ENCODE measurements around the gene DPP10.

DPP10 gene

DNA sequence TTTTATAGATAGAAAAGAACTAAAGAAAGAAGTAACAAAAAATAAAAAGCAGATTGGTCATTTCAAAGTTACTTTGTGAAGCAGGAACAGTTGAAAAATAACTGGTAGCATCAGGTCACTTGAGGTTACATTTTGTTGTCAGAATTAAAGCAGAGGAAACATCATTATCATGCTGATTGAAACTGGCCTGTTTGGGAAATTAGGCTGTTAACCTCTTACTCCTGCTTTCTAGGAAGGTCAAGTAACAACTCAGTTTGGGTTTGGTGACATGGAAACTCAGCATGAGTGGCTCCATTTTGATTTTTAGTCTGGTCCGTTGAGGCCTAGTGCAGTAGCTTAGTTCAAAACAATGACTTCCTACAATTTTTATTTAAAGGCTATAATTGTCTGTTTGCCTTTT, 1383.5 kb downstream of the DPP10 start:
- DNase-seq, result no peak

DNA sequence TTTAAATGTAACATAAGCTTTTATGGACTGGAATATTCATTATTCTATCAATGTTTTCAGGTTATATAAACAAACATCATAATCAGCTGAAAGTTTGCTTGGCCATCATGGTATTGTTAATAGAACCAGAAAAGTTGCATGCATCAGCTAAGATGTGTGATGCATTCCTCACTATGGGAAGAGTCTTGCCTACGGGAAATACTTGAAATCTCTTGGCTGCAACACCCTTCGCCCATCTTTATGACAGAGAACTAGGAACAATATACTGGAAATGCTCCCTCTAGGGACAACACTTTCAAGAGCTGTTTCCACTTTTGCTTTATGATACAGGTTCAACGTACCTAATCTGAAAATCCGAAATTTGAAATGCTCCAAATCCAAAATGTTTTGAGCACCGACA, 1390.8 kb downstream of the DPP10 start:
- no peak for DNase-seq

DNA sequence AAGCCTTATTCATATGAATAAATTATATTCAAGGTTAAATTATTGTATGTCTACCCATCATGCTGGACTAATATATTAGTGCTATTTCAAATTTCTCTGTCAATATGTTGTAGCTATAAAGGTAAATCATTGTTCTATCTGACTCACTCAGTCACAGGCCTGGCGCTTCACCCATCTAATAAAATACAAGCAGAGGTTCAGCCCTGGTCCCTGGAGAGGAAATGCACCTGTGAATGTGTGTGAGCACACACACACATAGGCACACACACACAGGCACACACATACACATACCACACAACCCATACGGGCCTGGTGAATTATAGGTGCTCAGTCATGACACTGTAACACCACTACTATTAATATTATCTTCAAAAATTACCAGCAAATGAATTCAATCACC, 1396.1 kb downstream of the DPP10 start:
- DNase-seq, result no peak

DNA sequence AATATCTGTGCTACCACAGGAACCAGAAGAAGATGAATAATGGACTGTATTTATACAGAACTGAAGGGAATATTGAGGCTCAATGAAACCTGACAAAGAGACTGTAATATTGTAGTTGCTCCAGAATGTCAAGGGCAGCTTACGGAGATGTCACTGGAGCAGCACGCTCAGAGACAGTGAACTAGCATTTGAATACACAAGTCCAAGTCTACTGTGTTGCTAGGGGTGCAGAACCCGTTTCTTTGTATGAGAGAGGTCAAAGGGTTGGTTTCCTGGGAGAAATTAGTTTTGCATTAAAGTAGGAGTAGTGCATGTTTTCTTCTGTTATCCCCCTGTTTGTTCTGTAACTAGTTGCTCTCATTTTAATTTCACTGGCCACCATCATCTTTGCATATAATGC, 1399.9 kb downstream of the DPP10 start:
- DNase-seq, result no peak

DNA sequence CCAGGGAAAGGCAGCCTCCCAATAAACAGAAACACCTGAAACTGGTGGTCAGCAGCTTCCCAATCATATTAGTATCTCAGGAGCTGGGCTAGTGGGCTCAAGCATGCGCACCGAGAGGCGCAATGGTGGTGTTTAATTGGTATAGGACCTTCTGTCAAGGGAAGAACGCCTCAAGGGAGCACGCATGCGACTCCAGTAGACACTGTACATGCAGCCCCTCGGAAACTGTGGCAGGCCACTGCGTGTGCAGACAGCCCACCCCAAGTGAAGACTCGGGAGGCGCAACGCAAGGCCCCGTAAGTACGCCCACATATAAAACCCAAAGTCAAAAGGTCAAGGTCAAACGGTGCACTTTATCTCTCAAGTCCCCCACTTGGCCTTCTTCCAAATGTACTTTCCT, 1405.8 kb downstream of the DPP10 start:
- no peak for DNase-seq

DNA sequence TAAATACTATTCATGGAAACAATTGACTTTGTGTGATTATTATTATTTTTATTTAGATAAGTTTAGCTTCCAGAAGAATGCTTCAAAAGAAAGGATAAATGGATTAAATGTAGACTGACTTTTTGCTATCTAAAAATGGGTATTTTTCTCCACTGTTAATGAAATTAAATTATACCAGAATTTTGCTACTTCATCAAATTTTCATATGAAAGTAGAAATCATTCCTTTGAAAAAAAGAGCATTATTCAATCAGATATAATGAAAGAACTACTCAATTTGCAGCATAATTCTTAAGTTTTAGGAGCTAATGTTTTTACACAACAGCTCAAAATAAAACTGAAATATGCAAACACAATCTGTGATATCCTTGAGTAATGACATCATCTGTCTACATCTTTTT, 1424.6 kb downstream of the DPP10 start:
- no peak for DNase-seq

DNA sequence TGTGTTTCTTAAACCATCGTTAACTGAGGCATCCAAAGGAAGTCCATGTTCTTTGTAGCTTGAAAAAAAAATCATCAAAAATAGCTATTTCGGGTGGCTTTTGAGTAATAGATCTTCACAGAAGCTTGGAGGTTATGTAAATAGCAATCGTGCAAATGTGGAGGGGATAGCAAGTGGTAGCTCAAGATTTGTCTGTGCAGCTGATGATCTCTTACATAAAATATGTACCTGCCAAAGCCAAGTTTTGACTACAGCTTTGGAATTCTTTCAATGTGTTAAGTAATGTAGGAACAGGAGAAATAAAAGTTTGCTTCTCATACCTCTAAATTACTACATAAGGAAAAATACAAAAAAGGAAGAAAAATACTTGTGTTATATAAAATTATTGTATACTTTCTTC, 1432.0 kb downstream of the DPP10 start:
- no peak for DNase-seq

DNA sequence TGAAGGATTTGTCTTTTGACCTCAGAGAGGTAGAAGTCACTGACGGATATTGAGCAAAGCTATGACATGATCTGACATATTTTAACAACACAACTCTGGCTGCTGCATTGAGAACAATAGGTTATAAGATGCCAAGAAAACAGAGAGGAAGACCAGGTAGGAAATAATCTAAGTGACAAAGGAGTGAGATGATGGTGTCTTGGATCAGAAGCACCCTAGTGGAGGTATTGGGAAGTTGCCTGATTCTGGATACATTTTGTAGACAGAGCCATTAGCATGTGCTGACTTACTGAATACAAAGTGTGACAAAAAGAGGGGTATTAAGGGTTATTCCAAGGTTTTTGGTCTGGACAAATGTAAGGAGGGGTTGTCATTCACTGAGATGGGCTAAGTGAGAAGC, 1438.1 kb downstream of the DPP10 start:
- no peak for DNase-seq

DNA sequence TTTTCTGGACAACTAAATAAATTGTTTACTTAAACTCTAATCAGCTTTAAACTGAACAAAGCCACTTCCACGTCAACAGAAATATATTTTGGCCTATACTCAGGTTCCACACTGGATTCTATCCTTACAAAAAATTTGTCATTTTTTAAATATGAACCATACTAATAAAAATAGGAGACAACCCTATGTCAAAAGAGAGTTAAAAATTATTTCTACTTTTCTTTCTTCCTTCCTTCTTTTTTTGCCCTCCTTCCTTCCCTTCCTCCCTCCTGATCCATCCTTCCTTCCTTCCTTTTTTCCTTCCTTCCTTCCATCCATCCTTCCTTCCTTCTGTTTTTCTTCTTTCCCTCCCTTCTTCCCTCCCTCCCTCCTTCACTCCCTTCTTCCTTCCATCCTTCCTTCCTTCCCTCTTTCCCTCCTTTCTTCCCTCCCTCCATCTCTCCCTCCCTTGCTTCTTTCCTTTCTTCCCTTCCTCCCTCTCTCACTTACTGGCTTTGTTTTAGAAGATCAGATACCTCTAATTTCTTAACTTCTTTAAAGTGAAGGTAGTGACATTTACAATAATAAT, 1444.9 kb downstream of the DPP10 start:
- DNase-seq, result no peak
